OCI-LY3 (cell line): ENCODE results near the gene KRTAP3-2.

ENCODE experiments used
- H2AFZ ChIP-seq: fragments of 200-600, 300-600 bp; shearing (Covaris generic); 2 replicates; pipeline ENCODE4 v1.6.0; 2014; ENCODE audit warnings: antibody characterized with exemption, low read depth, low read length
- H3K27ac ChIP-seq: fragments of 200-600, 300-600 bp; sonication (generic); 2 replicates; pipeline ENCODE4 v1.5.1; 2014; ENCODE audit warnings: mild to moderate bottlenecking, low read length, moderate library complexity, mixed read lengths
- H3K27me3 ChIP-seq: fragments of 200-600, 300-600 bp; sonication (generic); 2 replicates; pipeline ENCODE4 v1.6.1; 2014; ENCODE audit warnings: low read depth, low read length, mixed read lengths
- H3K36me3 ChIP-seq: fragments of 200-600, 300-600 bp; sonication (generic); replicated peaks from 2 replicates; pipeline ENCODE3; 2014; ENCODE audit warnings: low read depth, low read length, mixed read lengths
- H3K4me1 ChIP-seq: fragments of 300-600, 200-600 bp; sonication (generic); 2 replicates; pipeline ENCODE4 v1.6.1; 2014; ENCODE audit warnings: low read length, mixed read lengths
- H3K4me2 ChIP-seq: fragments of 200-600, 300-600 bp; sonication (generic); 2 replicates; pipeline ENCODE4 v1.6.1; 2014; ENCODE audit warnings: low read length, mixed read lengths
- H3K4me3 ChIP-seq: fragments of 300-600, 200-600 bp; sonication (generic); 2 replicates; pipeline ENCODE4 v1.5.1; 2014; ENCODE audit warnings: antibody characterized with exemption, mild to moderate bottlenecking, low read length, moderate library complexity
- H3K79me2 ChIP-seq: fragments of 300-600, 200-600 bp; shearing (Covaris generic); 2 replicates; pipeline ENCODE4 v1.6.1; 2014; ENCODE audit warnings: mild to moderate bottlenecking, low read length, mixed read lengths
- H3K9ac ChIP-seq: fragments of 300-600, 200-600 bp; shearing (Covaris generic); 2 replicates; pipeline ENCODE4 v1.6.0; 2014; ENCODE audit warnings: mild to moderate bottlenecking, low read length, moderate library complexity
- H3K9me3 ChIP-seq: fragments of 200-600, 300-600 bp; shearing (Covaris generic); 2 replicates; pipeline ENCODE4 v1.6.1; 2014; ENCODE audit warnings: low read length, mixed read lengths; ENCODE audit not compliant: insufficient read depth
- H4K20me1 ChIP-seq: fragments of 200-600, 300-600 bp; sonication (generic); 2 replicates; pipeline ENCODE4 v1.6.1; 2016; ENCODE audit warnings: low read length, mixed read lengths; ENCODE audit not compliant: insufficient read depth
- EZH2phosphoT487 ChIP-seq: fragments of 200-600 bp; shearing (Covaris generic); IDR thresholded peaks from 2 replicates; pipeline ENCODE4 v1.6.1; 2018; ENCODE audit warnings: antibody characterized with exemption, mixed run types, low read depth
- TF ChIP-seq, protein P1 (sequence below): fragments of 200-600, 300-600 bp; sonication (generic); IDR thresholded peaks from 2 replicates; pipeline ENCODE4 v1.5.1; 2014; ENCODE audit warnings: antibody characterized with exemption, low read length, low read depth

Gene KRTAP3-2

DNA sequence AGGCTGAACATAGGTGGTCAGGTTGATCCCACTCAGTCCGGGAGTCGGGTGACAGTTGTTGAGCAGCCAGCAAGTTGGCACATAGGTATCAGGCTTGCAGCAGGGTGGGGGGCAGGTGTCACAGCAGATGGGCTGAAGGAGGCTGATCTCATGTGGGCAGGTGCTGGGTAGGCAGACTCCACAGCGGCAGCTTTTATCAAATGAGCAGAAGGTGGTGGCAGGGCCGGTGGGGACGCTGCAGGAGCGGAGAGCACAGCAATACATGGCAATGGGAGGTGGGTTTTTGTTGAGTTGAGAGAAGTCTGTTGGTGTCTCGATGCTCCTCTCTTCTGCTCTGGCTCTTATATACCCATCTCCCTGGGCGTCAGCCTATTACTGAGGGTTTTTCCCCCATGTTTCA is 9.1 kb upstream of the KRTAP3-2 start, which contains the start of gene KRTAP3-1:
Gene KRTAP3-1 (minus strand): TSS at position 318 of the 400 bp plus-strand sequence. CDS start 54 bp downstream, at position 264.
- TF ChIP-seq EZH2phosphoT487, result no peak
- H4K20me1 ChIP-seq, result no peaks in the 10 kb centered on the region
- no peak within 1 kb of the TSS for H3K4me2 ChIP-seq
- no peak within 1 kb of the TSS for H2AFZ ChIP-seq
- H3K27ac ChIP-seq, result no peak within 1 kb of the TSS
- H3K4me3 ChIP-seq, result no peak within 1 kb of the TSS
- H3K9ac ChIP-seq, result no peak within 1 kb of the TSS
- H3K27me3 ChIP-seq, result peaks cover 21% of the 10 kb centered on the region
- no peaks in the 10 kb centered on the region for H3K36me3 ChIP-seq
- H3K79me2 ChIP-seq, result no peaks in the 10 kb centered on the region
- no peaks in the 10 kb centered on the region for H3K4me1 ChIP-seq
- H3K9me3 ChIP-seq, result no peaks in the 10 kb centered on the region

DNA sequence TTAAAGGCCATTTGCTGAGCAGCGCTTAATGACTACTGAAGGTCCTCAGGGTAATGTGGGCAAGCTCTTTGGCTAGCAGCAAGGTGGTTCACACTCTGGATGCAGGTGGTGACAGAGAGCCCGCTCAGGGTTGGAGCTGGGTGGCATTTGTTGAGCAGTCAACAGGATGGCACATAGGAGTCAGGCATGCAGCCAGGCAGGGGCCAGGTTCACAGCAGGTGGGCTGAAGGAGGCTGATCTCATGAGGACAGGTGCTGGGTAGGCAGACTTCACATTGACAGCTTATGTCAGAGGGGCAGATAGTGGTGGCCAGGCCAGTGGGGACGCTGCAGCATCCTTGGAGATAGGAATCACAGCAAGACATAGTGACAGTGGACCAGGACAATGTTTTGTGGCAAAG is 4.7 kb upstream of the KRTAP3-2 start:
- Histone ChIP-seq H2AFZ (no peak overlapping the region), H3K27me3 (peaks cover 27% of the 10 kb centered on the region), H3K79me2 (no peaks in the 10 kb centered on the region), H3K36me3 (no peaks in the 10 kb centered on the region), H3K4me1 (no peaks in the 10 kb centered on the region), H3K27ac (no peak overlapping the region), H3K4me3 (no peak overlapping the region), H4K20me1 (no peaks in the 10 kb centered on the region), H3K9me3 (no peaks in the 10 kb centered on the region), H3K9ac (no peak overlapping the region), H3K4me2 (no peak overlapping the region)
- TF ChIP-seq, protein P1, sequence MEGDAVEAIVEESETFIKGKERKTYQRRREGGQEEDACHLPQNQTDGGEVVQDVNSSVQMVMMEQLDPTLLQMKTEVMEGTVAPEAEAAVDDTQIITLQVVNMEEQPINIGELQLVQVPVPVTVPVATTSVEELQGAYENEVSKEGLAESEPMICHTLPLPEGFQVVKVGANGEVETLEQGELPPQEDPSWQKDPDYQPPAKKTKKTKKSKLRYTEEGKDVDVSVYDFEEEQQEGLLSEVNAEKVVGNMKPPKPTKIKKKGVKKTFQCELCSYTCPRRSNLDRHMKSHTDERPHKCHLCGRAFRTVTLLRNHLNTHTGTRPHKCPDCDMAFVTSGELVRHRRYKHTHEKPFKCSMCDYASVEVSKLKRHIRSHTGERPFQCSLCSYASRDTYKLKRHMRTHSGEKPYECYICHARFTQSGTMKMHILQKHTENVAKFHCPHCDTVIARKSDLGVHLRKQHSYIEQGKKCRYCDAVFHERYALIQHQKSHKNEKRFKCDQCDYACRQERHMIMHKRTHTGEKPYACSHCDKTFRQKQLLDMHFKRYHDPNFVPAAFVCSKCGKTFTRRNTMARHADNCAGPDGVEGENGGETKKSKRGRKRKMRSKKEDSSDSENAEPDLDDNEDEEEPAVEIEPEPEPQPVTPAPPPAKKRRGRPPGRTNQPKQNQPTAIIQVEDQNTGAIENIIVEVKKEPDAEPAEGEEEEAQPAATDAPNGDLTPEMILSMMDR, result no peak
- no peak for TF ChIP-seq EZH2phosphoT487

DNA sequence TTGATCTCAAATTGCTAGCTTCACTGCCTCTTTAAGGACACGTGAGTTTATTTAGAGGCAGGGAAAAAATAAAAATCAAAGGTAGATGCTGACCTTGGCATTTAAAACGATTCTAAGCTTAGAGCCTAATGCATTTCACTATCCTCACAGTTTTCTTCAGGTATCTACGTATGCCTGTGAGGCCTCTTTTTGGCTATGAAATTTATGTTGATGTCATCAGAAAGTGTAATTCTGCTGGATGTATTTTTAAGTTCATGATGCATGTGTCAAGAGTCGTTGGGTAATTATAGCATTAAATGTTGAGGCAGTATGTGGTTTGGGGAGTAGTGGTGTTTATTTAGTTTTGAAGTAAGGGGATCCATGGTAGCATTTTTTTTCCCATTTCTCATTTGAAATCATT is 4.2 kb upstream of the KRTAP3-2 start:
- H3K4me1 ChIP-seq, result no peaks in the 10 kb centered on the region
- H3K27me3 ChIP-seq, result peaks cover 29% of the 10 kb centered on the region
- H3K27ac ChIP-seq, result no peak overlapping the region

DNA sequence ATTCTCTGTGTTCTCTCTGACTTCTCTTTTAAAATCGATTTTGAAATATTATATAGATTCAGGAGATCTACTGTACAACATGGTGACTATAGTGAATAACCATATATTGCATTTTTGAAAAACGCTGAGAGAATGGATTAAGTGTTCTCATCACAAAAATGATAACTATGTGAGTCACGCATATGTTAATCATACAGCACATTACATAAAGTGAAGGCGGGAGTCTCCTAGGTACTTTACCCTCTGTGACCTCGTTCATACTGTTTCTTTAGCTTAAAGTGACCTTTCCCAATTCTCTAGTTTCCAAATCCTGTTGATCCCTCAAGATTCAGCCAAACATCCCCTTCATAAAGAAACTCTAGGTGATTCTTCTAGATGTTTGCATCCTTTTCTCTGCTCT is 3.1 kb upstream of the KRTAP3-2 start:
- Histone ChIP-seq H4K20me1 (no peaks in the 10 kb centered on the region), H2AFZ (no peak overlapping the region), H3K4me3 (no peak overlapping the region), H3K79me2 (no peaks in the 10 kb centered on the region), H3K9ac (no peak overlapping the region), H3K9me3 (no peaks in the 10 kb centered on the region), H3K4me1 (no peaks in the 10 kb centered on the region), H3K27me3 (peaks cover 38% of the 10 kb centered on the region), H3K4me2 (no peak overlapping the region), H3K36me3 (no peaks in the 10 kb centered on the region), H3K27ac (no peak overlapping the region)
- TF ChIP-seq EZH2phosphoT487, result no peak
- TF ChIP-seq, protein P1, result no peak

More for the DNA sequence above, 4.2 kb upstream of the KRTAP3-2 start:
- H3K9me3 ChIP-seq, result no peaks in the 10 kb centered on the region
- no peaks in the 10 kb centered on the region for H3K79me2 ChIP-seq
- H3K4me2 ChIP-seq, result no peak overlapping the region
- no peak overlapping the region for H3K9ac ChIP-seq
- H3K4me3 ChIP-seq, result no peak overlapping the region
- no peaks in the 10 kb centered on the region for H4K20me1 ChIP-seq
- TF ChIP-seq, protein P1, result no peak
- TF ChIP-seq EZH2phosphoT487, result no peak
- H3K36me3 ChIP-seq, result no peaks in the 10 kb centered on the region
- H2AFZ ChIP-seq, result no peak overlapping the region
